Brain pericyte (primary cell): ENCODE results near the gene CCL28.
"Not testable (repeated sequence)": the region's sequence is repeated elsewhere in the genome, so short reads cannot be mapped to it uniquely, and the experiment has no call there.

Source experiments
- DNase-seq: peaks from one replicate; pipeline ENCODE4 v3.0.0-alpha.2; 2012; ENCODE audit warnings: low read depth, low spot score

Gene CCL28

DNA sequence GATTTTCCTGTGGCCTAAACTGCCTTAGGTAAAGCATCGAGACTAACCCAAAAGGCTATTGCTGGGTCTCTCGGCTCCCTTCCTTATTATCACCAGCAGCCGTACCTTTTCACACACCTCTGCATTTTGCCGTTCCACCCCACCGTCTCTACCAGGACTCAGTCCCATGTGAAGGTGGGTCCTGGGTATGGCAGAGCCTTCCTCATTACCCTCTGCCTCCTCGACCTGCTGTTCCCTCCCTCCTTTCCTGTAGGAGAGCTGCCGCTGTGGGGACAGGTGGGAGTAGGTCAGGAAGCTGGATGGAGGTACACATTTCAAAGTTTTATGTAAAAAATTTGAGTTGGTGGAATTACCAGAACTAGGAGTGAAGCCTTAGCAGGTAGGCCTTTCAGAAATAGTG, 1.8 kb downstream of the CCL28 start:
- DNase-seq = no peak

DNA sequence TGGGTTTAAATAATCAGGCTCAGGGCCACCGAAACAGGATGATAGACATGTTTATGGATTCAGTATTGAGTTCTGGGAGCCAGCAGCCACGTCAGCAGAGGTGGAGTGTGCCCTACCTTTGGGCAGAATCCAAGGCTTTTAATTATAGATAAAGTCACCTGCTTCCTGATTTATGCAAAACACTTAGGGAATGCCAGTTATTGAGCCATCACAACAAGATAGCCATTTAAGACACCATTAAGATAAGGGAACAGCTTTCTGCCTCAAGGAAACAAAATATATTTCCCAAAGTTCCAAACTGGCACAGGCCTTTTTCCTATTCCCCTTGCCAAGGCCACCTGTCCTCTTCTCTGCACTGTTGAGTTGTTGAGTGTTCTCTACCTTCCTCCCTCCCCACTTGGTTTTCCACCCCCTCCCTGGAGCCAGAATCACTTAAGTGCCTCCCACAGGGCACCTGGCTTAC, 2.4 kb downstream of the CCL28 start:
- no peak for DNase-seq

GRCh38 chr5:43402524-43403066, 9.6 kb downstream of the CCL28 start:
- not testable (repeated sequence) for DNase-seq

DNA sequence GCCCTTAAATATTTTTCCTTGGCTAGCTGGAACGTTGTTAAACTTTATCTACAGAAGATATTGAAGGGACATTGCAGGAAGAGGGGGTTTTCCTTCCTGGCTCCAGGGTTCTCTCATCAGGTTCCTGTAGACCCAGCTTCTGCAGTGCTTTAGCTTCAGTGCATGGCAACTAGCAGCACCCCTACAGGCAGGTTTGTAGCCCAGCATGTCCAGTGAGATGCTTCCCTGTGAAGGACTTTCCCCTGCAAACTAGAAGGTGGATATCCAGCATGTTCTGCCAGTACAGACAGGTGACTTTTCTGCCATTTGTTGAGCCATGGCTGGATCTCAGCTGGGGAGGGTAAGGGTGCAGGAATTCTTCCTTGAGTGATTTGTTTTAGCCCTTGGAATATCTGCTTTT, 10.4 kb downstream of the CCL28 start:
- no peak for DNase-seq

GRCh38 chr5:43400082-43400481, 12.1 kb downstream of the CCL28 start:
- DNase-seq = no peak

- DNase-seq = no peak
Measured at GRCh38 chr5:43396762-43397304, 15.4 kb downstream of the CCL28 start.

DNA sequence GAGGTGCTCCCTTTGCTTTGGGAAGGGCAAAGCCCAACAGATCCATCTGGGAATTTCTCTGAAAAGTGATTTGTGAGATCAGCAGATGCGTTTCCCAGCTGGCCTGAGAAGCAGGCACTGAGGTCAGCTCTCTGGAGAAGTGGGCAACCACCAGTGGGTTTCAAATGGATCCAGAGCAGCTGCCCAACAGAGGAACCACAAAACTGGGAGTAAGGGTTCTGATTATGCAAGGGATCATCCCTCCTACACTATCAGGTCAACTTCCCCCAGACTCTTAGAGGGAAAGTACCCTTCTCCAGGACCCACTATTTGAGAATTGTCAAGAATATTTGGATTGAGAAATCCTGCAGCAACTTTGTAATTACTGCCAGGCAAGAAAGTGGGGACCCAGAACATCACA, 21.7 kb downstream of the CCL28 start:
- DNase-seq = no peak

DNA sequence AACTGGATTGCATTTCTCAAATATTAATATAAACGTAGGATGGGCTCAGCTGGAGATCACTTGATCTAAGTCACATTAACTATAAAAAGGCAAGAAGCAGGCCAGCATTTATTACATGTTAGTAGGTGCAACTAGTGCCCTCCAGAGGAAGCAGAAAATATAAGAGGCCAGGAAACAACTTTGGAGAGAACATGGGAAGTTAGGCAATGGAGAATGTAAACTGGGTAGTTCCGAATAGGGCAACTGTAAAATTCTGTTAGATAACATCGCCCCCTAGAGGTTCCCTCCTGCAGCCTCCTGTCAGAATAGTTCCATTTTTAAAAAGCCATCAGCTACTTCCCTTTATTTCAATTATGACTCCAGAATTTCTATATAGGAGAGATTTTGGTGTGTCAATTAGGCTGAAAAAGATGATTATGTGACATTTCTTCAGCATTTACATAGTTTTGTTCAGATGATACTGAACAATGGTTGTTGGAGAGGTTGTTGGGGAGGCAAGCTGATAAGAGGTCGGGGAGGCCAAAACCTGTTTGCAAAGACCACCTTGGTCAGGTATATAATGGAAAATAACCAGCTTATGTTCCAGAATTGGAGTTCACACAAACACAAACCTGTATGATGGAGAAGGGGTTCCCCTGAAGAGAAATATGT, 22.4 kb downstream of the CCL28 start:
- DNase-seq = peak; percentile 65

DNA sequence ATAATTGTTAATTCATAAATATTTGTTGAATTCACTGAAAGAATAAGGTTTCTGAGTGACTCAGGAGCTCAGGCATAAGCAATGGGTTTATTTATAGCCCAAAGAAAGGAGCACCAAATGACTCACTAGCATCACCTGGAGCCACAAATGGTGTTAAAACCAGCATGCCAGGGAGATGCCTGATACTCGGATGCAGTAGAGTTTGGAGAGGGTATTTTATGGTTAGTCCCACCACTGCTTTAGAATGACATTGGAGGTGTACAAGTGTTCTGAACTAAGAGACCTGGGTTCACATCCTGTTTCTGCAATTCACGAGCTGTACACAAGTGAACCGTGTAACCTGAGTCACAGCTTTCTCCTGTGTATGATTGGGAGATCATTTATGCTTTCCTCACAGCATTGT, 25.2 kb downstream of the CCL28 start:
- DNase-seq = no peak

GRCh38 chr5:43376496-43377140, 35.6 kb downstream of the CCL28 start:
- DNase-seq = no peak

- DNase-seq = no peak
Measured at GRCh38 chr5:43371821-43372220, 40.4 kb downstream of the CCL28 start.

DNA sequence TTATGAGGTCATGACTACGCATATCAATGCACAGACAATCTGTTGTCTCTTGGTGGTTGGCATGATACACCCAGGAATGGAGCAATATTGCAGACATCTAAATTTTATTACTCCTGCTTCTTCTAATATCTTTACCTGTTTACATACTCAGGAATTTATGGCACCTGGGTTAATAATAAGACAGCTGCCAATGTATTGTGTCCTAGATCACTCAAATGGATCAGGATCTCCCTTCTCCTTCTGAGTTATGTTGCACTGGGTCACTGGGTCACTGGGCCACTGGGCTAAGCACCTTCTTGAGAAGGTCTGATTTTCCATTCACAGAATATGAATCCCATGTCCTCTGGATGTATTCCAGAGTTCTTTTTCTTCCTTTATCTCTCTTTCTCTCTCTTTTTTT, 41.8 kb downstream of the CCL28 start:
- DNase-seq = no peak

DNA sequence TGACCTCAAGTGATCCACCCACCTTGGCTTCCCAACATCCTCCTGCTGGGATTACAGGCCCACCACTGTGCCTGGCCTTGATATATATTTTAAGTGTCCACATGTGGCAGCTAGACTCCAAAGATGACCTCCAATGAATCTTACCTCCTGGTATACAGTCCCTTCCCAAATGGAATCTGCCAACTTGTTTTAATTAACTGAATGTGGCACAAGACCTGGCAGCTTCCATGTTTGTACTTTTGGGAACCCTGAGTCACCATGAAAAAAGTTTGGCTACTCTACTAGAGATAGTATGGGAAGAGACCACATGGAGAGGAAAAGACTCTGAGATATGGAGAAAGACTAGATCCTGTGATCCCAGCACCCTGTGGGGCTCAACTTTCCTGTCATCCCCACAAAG, 42.5 kb downstream of the CCL28 start:
- DNase-seq = no peak

DNA sequence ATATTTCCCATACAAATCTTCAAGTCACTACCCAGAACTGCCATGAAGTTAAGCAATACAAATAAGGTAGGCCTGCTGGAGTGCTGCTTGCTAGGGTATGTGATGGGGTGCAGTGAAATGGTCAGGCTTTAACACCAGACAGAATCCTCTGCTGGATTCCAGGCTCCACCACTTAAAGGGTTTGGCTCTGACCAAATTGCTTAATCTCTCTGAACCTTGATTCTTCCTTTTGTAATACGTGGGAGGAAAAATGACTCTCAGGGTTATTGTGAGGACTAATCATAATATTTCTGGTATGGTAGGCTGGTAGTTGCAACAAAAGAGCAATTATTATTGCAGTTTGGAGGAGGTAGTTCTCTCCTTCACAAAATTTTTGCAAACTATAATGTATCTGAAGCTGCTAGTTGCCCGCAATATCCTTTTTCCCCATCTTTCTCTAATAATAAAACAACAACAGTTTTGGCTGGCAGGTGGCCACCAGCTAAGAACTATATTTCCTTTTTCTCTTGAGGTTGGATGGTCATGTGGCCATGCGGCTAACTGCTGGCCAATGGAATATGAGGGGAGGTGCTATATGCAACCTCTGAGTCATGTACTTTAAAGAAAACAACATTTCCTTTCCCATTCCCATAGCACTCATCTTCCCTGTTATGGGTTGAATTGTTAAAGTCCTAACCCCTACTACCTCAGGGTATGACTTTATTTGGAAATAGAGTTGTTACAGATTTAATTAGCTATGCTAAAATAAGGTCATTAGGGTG, 44.1 kb downstream of the CCL28 start:
- no peak for DNase-seq

- no peak for DNase-seq
Measured at GRCh38 chr5:43367453-43367852, 44.7 kb downstream of the CCL28 start.

DNA sequence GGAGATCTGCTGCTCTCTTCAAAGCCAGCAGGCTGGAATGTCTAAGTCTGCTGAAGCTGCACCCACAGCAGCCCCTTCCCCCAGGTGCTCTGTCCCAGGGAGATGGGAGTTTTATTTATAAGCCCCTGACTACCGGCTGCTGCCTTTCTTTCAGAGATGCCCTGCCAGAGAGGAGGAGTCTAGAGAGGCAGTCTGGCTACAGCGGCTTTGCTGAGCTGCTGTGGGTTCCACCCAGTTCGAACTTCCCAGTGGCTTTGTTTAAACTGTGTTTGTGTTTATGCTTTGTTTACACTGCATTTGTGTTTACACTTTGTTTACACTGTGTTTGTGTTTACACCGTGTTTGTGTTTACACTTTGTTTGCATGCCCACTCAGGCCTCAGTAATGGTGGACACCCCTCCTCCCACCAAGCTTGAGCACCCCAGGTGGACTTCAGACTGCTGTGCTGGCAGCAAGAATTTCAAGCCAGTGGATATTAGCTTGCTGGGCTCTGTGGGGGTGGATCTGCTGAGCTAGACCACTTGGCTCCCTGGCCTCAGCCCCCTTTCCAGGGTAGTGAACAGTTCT, 45.4 kb downstream of the CCL28 start:
- not testable (repeated sequence) for DNase-seq

DNA sequence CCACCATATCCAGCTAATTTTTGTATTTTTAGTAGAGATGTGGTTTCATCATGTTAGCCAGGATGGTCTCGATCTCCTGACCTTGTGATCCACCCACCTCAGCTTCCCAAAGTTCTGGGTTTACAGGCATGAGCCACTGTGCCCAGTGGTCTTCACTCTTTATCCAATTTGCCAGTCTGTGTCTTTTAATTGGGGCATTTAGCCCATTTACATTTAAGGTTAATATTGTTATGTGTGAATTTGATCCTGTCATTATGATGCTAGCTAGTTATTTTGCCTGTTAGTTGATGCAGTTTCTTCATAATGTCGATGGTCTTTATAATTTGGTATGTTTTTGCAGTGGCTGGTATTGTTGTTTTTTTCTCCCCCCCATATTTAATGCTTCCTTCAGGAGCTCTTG, 47.0 kb downstream of the CCL28 start:
- not testable (repeated sequence) for DNase-seq

DNA sequence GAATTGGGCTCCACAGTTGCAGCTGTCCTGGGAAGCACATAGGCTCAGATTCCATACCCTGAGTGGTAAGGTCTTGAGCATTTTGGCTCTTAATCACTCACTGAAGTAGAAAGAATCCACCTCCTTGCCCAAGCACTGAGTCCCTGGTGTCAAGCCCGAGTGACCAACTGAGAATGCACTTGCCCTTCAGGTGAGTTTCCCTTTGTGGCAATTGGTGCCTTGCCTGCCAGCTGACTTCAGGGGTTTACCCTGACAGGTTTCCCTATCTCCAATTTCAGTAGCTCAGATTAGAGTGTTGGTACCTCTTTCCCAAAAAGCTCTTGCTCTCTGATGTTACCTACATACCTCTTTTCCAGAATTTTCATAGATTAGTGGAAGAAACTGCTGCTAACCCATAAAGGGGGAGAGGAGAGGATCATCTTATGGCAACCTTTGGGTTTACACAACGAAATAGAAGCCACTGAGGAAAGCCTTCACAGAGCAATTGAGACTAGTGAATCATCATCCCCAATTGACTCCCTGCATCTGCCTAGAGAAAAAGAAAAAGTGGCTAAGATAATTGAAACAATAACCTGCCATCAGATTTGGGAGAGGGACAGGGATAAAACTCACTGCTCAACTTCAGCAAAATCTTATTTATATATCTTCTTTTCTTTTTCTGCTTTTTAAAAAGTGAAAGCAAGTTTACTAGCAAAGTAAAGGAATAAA, 48.6 kb downstream of the CCL28 start:
- DNase-seq = no peak

GRCh38 chr5:43362725-43363435, 49.3 kb downstream of the CCL28 start:
- no peak for DNase-seq

DNA sequence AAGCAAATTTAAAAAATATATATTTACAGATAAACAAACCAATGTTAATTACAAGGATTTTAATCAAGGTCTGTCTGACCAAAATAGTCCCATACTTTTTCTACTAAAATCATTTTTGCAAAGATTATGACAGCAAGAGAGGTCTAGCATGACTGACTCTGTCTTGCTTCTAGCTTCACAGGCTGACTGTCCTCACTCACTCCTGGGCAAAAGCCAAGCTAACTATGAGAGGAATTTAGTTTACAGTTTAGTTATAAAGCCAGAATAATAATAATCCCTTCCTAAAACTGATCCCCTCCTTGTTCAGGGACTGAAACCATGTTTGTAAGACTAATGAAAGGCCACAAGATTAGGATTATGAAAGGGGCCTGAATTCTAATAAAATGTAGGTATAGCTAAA, 53.5 kb downstream of the CCL28 start:
- no peak for DNase-seq

DNA sequence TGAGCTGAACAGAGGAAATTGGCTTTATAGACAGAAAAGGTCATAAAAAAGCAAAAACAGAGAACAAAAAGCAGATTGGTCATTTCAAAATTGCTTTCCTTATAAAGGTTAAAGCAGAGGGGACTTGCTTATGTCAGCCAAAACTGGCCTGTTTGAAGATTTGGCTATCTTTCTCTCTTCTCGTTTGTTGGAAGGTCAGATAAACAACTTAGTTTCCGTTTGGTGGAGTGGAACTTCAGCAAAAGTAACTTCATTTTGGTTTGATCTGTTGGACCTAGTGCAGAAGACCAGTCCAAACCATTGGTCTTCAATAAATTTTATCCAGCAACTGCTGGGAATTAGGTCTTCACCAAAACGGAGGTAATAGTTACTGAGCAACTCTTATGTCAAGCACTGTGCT, 53.9 kb downstream of the CCL28 start:
- no peak for DNase-seq
